ENCODE measurements around the gene SLC12A8. TPM values are rescaled to one million over a fixed set of nuclear protein-coding genes. Genes with fewer than 3 reads are reported as not detected.
"Not testable (repeated sequence)": the region's sequence is repeated elsewhere in the genome, so short reads cannot be mapped to it uniquely, and the experiment has no call there.

Gene SLC12A8
- total RNA-seq, 1 donor from 2014 or later, result 2.2 TPM

- H3K27me3 ChIP-seq, result no peaks in the 10 kb centered on the region
- H3K9me3 ChIP-seq (ENCODE audit: low read depth), result no peaks in the 10 kb centered on the region
- no peaks in the 10 kb centered on the region for H3K79me2 ChIP-seq (ENCODE audit: low read depth)
- H2AFZ ChIP-seq (replicated peaks), result no peak overlapping the region
- H4K20me1 ChIP-seq (ENCODE audit: low read depth), result no peaks in the 10 kb centered on the region
- no peak overlapping the region for H3K27ac Mint-ChIP-seq
- no peak overlapping the region for H3K4me3 Mint-ChIP-seq
- peaks cover 2% of the 10 kb centered on the region for H3K36me3 Mint-ChIP-seq
- TF ChIP-seq CTCF (IDR thresholded peaks at IDR 0.05), result no peak
- no peak for TF ChIP-seq EZH2 (IDR thresholded peaks at IDR 0.05)
- TF ChIP-seq EZH2phosphoT487 (IDR thresholded peaks at IDR 0.05), result no peak
- H3K36me3 ChIP-seq, result no peaks in the 10 kb centered on the region
- peaks cover 4% of the 10 kb centered on the region for H3K27me3 Mint-ChIP-seq (ENCODE audit: insufficient read depth, low read depth)
- no peak overlapping the region for H3K27ac ChIP-seq
- H3K4me1 Mint-ChIP-seq, result peaks cover 19% of the 10 kb centered on the region
- H3K4me3 ChIP-seq, result no peak overlapping the region
- H3F3A ChIP-seq (ENCODE audit: low read depth), result no peaks in the 10 kb centered on the region
- H3K4me2 ChIP-seq, result no peak overlapping the region
- DNase-seq (ENCODE audit: low spot score), result no peak
- no peaks in the 10 kb centered on the region for H3K9me3 Mint-ChIP-seq
- no peak overlapping the region for H3K9ac ChIP-seq
- H3K4me1 ChIP-seq, result no peaks in the 10 kb centered on the region
Observed at GRCh38 chr3:125083776-125084175, 128.8 kb downstream of the SLC12A8 start.

DNA sequence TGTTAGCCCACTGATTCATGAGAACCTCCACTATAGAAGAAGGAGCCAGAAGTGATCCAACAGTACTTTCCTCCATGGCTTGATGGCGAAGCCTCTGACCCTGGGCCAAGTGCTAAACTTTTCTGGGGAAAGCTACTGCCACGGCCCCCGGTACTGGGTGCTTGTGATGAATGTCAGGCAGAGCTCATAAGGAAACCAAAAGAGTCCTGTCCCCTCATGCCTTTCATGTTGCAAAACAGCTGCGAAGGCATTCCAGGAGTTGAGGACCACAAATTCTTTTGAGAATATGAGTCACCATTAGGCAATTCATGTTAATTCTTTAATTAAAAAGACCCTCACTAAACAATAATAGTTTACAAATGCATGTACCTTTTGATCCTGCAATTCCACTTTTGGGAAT, 130.2 kb downstream of the SLC12A8 start:
- H2AFZ ChIP-seq (replicated peaks); H3K4me3 Mint-ChIP-seq; H3K27me3 ChIP-seq; H3K4me3 ChIP-seq; DNase-seq (ENCODE audit: low spot score); H3K36me3 Mint-ChIP-seq; H3K4me1 ChIP-seq; H3F3A ChIP-seq (ENCODE audit: low read depth); H3K27me3 Mint-ChIP-seq (ENCODE audit: insufficient read depth, low read depth); H4K20me1 ChIP-seq (ENCODE audit: low read depth); H3K9ac ChIP-seq; H3K27ac Mint-ChIP-seq; H3K4me2 ChIP-seq; H3K9me3 Mint-ChIP-seq; H3K79me2 ChIP-seq (ENCODE audit: low read depth); H3K36me3 ChIP-seq; H3K9me3 ChIP-seq (ENCODE audit: low read depth); H3K27ac ChIP-seq: not testable (repeated sequence)
- H3K4me1 Mint-ChIP-seq, result peaks cover 12% of the 10 kb centered on the region

DNA sequence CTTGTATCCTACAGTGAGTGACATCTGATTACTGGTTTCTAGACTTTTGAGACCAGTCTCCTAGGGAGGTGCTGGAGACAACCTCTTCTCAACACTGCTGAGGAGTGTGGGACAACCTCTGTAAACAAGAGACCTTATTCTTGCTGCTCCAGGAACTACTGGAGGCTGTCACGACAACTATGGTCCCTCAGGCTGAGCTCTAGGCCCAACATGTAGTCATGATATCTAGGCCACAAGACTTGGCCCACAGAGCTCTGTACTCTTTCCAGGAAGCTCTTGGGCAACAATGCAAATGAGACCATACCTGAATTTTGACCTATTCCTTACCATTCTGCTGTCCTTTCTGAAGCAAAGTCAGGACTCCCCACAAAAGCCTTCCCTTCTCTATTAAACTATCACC, 132.5 kb downstream of the SLC12A8 start:
- peaks cover 2% of the 10 kb centered on the region for H3K36me3 Mint-ChIP-seq
- peaks cover 21% of the 10 kb centered on the region for H3K4me1 Mint-ChIP-seq
- no peaks in the 10 kb centered on the region for H3K9me3 ChIP-seq (ENCODE audit: low read depth)
- H2AFZ ChIP-seq (replicated peaks), result no peak overlapping the region
- H3K79me2 ChIP-seq (ENCODE audit: low read depth), result no peaks in the 10 kb centered on the region
- no peak for DNase-seq (ENCODE audit: low spot score)
- peaks cover 6% of the 10 kb centered on the region for H3K27me3 Mint-ChIP-seq (ENCODE audit: insufficient read depth, low read depth)
- no peaks in the 10 kb centered on the region for H3K9me3 Mint-ChIP-seq
- no peak overlapping the region for H3K4me2 ChIP-seq
- TF ChIP-seq EZH2 (IDR thresholded peaks at IDR 0.05), result no peak
- no peak for TF ChIP-seq EZH2phosphoT487 (IDR thresholded peaks at IDR 0.05)
- TF ChIP-seq CTCF (IDR thresholded peaks at IDR 0.05), result no peak
- peaks cover 13% of the 10 kb centered on the region for H3K4me1 ChIP-seq
- H3K9ac ChIP-seq, result no peak overlapping the region
- H3K27ac ChIP-seq, result no peak overlapping the region
- no peaks in the 10 kb centered on the region for H4K20me1 ChIP-seq (ENCODE audit: low read depth)
- H3F3A ChIP-seq (ENCODE audit: low read depth), result no peaks in the 10 kb centered on the region
- no peak overlapping the region for H3K27ac Mint-ChIP-seq
- no peak overlapping the region for H3K4me3 ChIP-seq
- no peaks in the 10 kb centered on the region for H3K27me3 ChIP-seq
- no peak overlapping the region for H3K4me3 Mint-ChIP-seq
- H3K36me3 ChIP-seq, result no peaks in the 10 kb centered on the region

DNA sequence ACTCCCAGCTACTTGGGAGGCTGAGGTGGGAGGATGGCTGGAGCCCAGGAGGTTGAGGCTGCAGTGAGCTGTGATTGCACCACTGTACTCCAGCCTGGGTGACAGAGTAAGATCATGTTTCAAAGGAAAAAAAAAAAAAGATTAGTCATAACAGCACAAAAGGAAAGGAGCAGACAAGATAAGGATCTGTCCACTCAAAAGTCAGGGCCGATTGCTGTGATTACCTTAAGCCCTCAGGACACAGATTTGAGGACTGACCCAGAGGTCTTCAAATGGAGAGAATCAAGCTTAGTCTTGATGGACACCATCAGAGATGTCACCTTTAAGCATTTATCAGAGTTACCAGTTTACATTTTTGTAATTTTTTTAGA, 132.9 kb downstream of the SLC12A8 start:
- DNase-seq (ENCODE audit: low spot score), result no peak

More for the DNA sequence above, 132.9 kb downstream of the SLC12A8 start:
- Histone ChIP-seq H3K79me2 (ENCODE audit: low read depth) (no peaks in the 10 kb centered on the region), H3K27me3 (no peaks in the 10 kb centered on the region), H3K4me2 (no peak overlapping the region), H3K36me3 (no peaks in the 10 kb centered on the region), H3K9ac (no peak overlapping the region), H3K4me1 (peaks cover 13% of the 10 kb centered on the region), H4K20me1 (ENCODE audit: low read depth) (no peaks in the 10 kb centered on the region), H3F3A (ENCODE audit: low read depth) (no peaks in the 10 kb centered on the region), H3K4me3 (no peak overlapping the region), H3K27ac (no peak overlapping the region), H2AFZ (replicated peaks) (no peak overlapping the region), H3K9me3 (ENCODE audit: low read depth) (no peaks in the 10 kb centered on the region)
- no peak overlapping the region for H3K4me3 Mint-ChIP-seq
- peaks cover 6% of the 10 kb centered on the region for H3K27me3 Mint-ChIP-seq (ENCODE audit: insufficient read depth, low read depth)
- TF ChIP-seq EZH2 (IDR thresholded peaks at IDR 0.05) (no peak), CTCF (IDR thresholded peaks at IDR 0.05) (no peak), EZH2phosphoT487 (IDR thresholded peaks at IDR 0.05) (no peak)
- H3K27ac Mint-ChIP-seq, result no peak overlapping the region
- H3K9me3 Mint-ChIP-seq, result no peaks in the 10 kb centered on the region
- peaks cover 22% of the 10 kb centered on the region for H3K4me1 Mint-ChIP-seq
- peaks cover 2% of the 10 kb centered on the region for H3K36me3 Mint-ChIP-seq
